ENCODE measurements around the gene RBM33. TPM values are rescaled to one million over a fixed set of nuclear protein-coding genes. Genes with fewer than 3 reads are reported as not detected.
A peak's percentile ranks its signal among the peaks of the same experiment; 100 is the strongest.

RBM33 gene
- total and polyA plus RNA-seq, 2 of the 4 experiments (the other 2 are of a cell fraction): 7.3 to 10.8 TPM

DNA sequence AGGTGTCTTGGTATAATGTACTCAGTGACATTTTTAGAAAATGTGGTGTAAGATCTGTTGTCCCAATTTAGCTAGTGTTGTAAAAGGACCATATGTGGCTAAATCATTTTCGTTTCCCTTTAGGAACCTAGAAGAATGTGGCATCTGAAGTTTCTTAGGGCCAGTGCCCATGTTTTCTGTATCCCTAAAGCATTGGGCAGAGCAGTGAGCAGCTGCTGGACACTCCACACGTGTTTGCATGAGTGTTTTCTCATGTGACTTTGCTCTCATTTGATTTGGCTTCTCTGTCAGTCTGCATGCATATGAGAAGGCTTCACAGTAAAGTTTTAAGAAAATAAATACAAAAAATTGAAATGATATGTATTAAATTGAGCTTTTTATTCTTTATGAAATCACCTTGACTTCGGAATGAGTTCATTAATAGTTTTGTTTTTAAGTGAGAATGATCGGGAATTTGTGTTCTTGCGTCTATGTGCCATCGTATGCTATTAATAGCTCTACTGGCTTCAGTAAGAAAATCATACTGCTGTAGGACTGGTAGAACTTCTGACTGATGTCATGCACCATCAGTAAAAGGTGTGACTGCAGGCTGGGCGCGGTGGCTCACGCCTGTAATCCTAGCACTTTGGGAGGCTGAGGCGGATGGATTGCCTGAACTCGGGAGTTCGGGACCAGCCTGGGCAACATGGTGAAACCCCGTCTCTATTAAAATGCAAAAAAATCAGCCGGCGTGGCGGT is 61.3 kb downstream of the RBM33 start (continued):
- no peak for TF ChIP-seq MXI1 (IDR thresholded peaks at IDR 0.05; ENCODE audit: borderline replicate concordance, low read depth, low read length)

DNA sequence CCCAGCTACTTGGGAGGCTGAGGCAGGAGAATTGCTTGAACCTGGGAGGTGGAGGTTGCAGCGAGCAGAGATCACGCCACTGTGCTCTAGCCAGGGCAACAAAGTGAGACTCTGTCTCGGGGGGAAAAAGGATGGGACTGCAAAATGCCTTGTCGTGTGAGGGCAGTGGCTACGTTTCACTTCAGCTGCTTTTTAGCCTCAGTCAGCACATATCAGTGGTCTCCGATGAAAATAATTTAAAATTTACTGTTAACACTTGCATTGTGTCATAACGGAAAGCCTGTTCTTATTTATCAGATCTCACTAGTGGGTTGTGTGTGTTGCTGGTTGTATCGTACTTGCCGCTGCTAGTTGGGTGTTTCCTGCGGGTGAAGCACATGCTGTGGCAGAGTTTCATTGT is 61.9 kb downstream of the RBM33 start:
- Histone ChIP-seq H2AK5ac (ENCODE audit: low read depth, low read length) (no peak overlapping the region), H2BK20ac (ENCODE audit: low read depth, low read length) (no peak overlapping the region), H3K4ac (ENCODE audit: low read depth, low read length) (no peak overlapping the region), H3K14ac (replicated peaks; ENCODE audit: low read depth, low read length) (no peak overlapping the region), H3K27ac (ENCODE audit: insufficient read depth, low read length) (no peak overlapping the region), H3K4me1 (ENCODE audit: control insufficient read depth, insufficient read depth, low read length) (peaks cover 2% of the 10 kb centered on the region; the same call in 1 of the 2 replicates), H2AFZ (replicated peaks; ENCODE audit: low read length, poor library complexity) (no peak overlapping the region), H4K5ac (ENCODE audit: low read depth, low read length) (no peak overlapping the region), H3K36me3 (ENCODE audit: control insufficient read depth, insufficient read depth, low read length) (peaks cover 34% of the 10 kb centered on the region), H3K4me3 (ENCODE audit: insufficient read depth, low read depth, low read length) (no peak overlapping the region), H4K91ac (ENCODE audit: insufficient read depth, low read depth, low read length) (no peak overlapping the region), H2BK120ac (ENCODE audit: low read depth, low read length) (no peak overlapping the region), H3K9me3 (ENCODE audit: control insufficient read depth, insufficient read depth, low read length) (no peaks in the 10 kb centered on the region), H2AK9ac (replicated peaks; ENCODE audit: low read depth, low read length, poor library complexity) (no peak overlapping the region), H4K8ac (ENCODE audit: low read depth in 2 of 2, low read length in 2 of 2) (no peak overlapping the region), H3K56ac (ENCODE audit: extremely low read depth, insufficient read depth, low read length) (no peak overlapping the region), H3K18ac (ENCODE audit: low read depth, low read length) (no peak overlapping the region), H3K4me2 (ENCODE audit: low read depth, low read length) (no peak overlapping the region), H3K9ac (ENCODE audit: low read depth, low read length) (no peak overlapping the region), H2BK15ac (ENCODE audit: low read depth, low read length) (no peak overlapping the region), H3K79me1 (ENCODE audit: low read depth in 1 of 2, low read length in 2 of 2) (peaks cover 45 to 46% of the 10 kb centered on the region in 2 experiments), H3K23ac (ENCODE audit: low read depth, low read length) (no peak overlapping the region), H3K9me1 (ENCODE audit: insufficient read depth, low read length) (peaks cover 10% of the 10 kb centered on the region), H2BK5ac (ENCODE audit: low read depth, low read length, poor library complexity, severe bottlenecking) (no peak overlapping the region), H3K27me3 (ENCODE audit: control insufficient read depth, insufficient read depth, low read length) (no peaks in the 10 kb centered on the region), H4K20me1 (ENCODE audit: insufficient read depth, low read length) (peaks cover 3% of the 10 kb centered on the region; the same call in 1 of the 2 replicates)
- TF ChIP-seq, protein P1, sequence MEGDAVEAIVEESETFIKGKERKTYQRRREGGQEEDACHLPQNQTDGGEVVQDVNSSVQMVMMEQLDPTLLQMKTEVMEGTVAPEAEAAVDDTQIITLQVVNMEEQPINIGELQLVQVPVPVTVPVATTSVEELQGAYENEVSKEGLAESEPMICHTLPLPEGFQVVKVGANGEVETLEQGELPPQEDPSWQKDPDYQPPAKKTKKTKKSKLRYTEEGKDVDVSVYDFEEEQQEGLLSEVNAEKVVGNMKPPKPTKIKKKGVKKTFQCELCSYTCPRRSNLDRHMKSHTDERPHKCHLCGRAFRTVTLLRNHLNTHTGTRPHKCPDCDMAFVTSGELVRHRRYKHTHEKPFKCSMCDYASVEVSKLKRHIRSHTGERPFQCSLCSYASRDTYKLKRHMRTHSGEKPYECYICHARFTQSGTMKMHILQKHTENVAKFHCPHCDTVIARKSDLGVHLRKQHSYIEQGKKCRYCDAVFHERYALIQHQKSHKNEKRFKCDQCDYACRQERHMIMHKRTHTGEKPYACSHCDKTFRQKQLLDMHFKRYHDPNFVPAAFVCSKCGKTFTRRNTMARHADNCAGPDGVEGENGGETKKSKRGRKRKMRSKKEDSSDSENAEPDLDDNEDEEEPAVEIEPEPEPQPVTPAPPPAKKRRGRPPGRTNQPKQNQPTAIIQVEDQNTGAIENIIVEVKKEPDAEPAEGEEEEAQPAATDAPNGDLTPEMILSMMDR (conservative IDR thresholded peaks at IDR 0.05; ENCODE audit: low read depth, low read length): no peak
- TF ChIP-seq CEBPB (IDR thresholded peaks at IDR 0.05; ENCODE audit: low read depth, low read length): no peak
- TF ChIP-seq, protein P2, sequence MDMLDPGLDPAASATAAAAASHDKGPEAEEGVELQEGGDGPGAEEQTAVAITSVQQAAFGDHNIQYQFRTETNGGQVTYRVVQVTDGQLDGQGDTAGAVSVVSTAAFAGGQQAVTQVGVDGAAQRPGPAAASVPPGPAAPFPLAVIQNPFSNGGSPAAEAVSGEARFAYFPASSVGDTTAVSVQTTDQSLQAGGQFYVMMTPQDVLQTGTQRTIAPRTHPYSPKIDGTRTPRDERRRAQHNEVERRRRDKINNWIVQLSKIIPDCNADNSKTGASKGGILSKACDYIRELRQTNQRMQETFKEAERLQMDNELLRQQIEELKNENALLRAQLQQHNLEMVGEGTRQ (IDR thresholded peaks at IDR 0.05; ENCODE audit: low read depth, low read length): no peak
- peak; percentile 15; the same call in 1 of the 2 replicates for TF ChIP-seq MAFK (IDR thresholded peaks at IDR 0.05; ENCODE audit: low read depth, low read length)
- TF ChIP-seq POLR2A (IDR thresholded peaks at IDR 0.05; ENCODE audit: low read depth, low read length): no peak
- no peak for TF ChIP-seq NFE2L2 (IDR thresholded peaks at IDR 0.05; ENCODE audit: low read depth, low read length)
- no peak for ATAC-seq (ENCODE audit: low read depth)
- in situ Hi-C loops (cut with MboI; ENCODE audit: low sequenced_read_pairs): no loop called here
- no peak for DNase-seq
- CTCF ChIA-PET: interaction anchor here (0.7 kb wide), 1 partner anchor 45 kb away, joined by 3 read pairs; no protein-coding TSS in a partner anchor
- 93% methylated on average over 3 of the region's 10 CpGs; no CpG with 5 or more reads in 1 of the 2 experiments for WGBS, 2 experiments (ENCODE audit: extremely low coverage in 2 of 2, insufficient read length in 1 of 2)
- no TSS peak for BruUV-seq (replicated peaks)
- intact Hi-C loops (cut with micrococcal nuclease): no loop called here
- dilution Hi-C loops (cut with HindIII; ENCODE audit: low sequenced_read_pairs, unreplicated experiment): no loop called here
- POLR2A ChIA-PET (ENCODE audit: unreplicated experiment): no interaction called here
